GM12892 (cell line): ENCODE data around the gene EXOC3L1.

ENCODE experiments used
- POLR2A ChIP-seq: IDR thresholded peaks from 2 replicates; pipeline ENCODE4 v1.6.1; 2011; ENCODE audit warnings: low read depth, low read length, control low read depth
- POLR2AphosphoS5 ChIP-seq: IDR thresholded peaks from 2 replicates; pipeline ENCODE4 v1.6.1; 2011; ENCODE audit warnings: low read depth, low read length, control low read depth
- TAF1 ChIP-seq: IDR thresholded peaks from 2 replicates; pipeline ENCODE4 v1.6.1; 2011; ENCODE audit warnings: low read depth, mild to moderate bottlenecking, control low read depth, low read length, borderline replicate concordance

DNA sequence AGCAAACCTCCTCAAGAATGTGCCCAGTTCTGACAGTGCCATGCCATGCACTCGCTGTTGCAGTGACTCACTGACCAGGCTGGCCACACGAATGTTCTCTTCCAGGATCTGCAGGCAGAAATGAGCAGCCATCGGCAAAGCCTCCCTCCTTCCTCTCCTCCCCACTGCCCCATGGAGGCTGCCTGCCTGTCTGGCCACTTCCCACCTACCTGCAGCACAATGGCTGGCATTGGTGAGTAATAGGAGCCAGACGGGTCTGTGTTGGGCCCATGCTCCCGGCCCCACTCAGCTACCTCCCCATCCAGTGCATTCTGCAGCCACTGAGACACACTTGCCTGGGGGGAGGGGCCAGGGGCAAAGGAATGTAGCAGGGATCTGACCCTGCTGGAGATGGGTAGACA lies 3.4 kb downstream of the EXOC3L1 start:
- no peak for TF ChIP-seq POLR2AphosphoS5
- TF ChIP-seq POLR2A, result no peak
- TF ChIP-seq TAF1, result no peak
